Measurements from ENCODE around the gene AFTPH.

The AFTPH gene

DNA sequence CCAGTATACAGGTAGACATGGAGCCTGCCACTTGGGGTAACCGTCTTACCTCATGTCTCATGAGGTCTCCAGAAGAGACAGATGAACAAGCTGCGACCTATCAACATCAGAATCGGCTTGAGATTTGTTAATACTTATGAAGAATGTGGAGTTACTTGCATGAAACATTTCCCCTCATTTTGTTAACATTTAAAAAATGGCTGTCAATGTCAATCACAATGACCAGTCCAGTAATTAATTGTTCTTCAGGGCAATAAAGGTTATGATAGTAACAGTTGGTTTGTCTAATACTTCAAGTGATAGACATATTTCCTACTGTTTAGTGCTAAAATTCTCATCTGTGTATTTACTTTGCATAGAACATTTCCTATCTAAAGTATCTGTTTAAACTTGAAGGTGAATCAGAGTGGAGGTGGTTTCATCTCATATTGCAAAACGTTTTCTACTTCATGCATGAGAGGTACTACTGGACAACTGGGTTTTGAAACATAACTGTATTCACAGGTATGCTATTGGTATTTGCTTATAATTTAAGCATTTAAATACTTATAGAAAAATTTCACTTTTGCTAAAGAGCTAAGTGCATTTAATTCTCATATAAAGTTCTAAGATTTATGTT lies 114.5 kb downstream of the AFTPH start:
- Histone ChIP-seq H3K36me3 (ENCODE audit: control insufficient read depth, insufficient read depth, low read length) (peaks cover 11% of the 10 kb centered on the region), H3K4me3 (ENCODE audit: low read length) (no peak overlapping the region), H3K9ac (ENCODE audit: low read length) (no peak overlapping the region), H3K27me3 (ENCODE audit: control insufficient read depth, insufficient read depth, low read length) (no peaks in the 10 kb centered on the region), H3K27ac (ENCODE audit: low read depth, low read length) (no peak overlapping the region), H3K4me1 (ENCODE audit: control insufficient read depth, insufficient read depth, low read length) (peaks cover 14% of the 10 kb centered on the region)

DNA sequence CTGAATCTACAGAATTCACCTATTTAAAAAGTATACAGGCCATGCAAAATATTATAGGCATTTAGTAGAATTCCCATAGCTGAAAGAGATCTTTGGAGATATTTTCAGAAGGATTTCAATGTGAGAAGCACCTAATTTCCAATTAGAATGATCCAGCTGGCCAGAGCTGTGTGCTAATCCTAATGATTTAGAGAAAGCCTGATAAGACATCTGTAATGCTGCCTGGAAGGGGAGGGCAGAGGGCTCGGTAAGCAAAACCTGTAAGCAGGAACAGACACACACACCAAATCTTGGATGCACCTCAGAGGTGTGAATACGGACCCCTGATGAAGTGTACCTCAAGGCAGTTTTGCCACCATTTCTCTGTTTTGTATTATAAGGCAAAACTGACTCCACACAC lies 115.6 kb downstream of the AFTPH start:
- H3K4me3 ChIP-seq (ENCODE audit: low read length): no peak overlapping the region
- H3K4me1 ChIP-seq (ENCODE audit: control insufficient read depth, insufficient read depth, low read length): peaks cover 19% of the 10 kb centered on the region
- no peak overlapping the region for H3K9ac ChIP-seq (ENCODE audit: low read length)
- H3K27me3 ChIP-seq (ENCODE audit: control insufficient read depth, insufficient read depth, low read length): no peaks in the 10 kb centered on the region
- H3K27ac ChIP-seq (ENCODE audit: low read depth, low read length): no peak overlapping the region
- H3K36me3 ChIP-seq (ENCODE audit: control insufficient read depth, insufficient read depth, low read length): peaks cover 11% of the 10 kb centered on the region

DNA sequence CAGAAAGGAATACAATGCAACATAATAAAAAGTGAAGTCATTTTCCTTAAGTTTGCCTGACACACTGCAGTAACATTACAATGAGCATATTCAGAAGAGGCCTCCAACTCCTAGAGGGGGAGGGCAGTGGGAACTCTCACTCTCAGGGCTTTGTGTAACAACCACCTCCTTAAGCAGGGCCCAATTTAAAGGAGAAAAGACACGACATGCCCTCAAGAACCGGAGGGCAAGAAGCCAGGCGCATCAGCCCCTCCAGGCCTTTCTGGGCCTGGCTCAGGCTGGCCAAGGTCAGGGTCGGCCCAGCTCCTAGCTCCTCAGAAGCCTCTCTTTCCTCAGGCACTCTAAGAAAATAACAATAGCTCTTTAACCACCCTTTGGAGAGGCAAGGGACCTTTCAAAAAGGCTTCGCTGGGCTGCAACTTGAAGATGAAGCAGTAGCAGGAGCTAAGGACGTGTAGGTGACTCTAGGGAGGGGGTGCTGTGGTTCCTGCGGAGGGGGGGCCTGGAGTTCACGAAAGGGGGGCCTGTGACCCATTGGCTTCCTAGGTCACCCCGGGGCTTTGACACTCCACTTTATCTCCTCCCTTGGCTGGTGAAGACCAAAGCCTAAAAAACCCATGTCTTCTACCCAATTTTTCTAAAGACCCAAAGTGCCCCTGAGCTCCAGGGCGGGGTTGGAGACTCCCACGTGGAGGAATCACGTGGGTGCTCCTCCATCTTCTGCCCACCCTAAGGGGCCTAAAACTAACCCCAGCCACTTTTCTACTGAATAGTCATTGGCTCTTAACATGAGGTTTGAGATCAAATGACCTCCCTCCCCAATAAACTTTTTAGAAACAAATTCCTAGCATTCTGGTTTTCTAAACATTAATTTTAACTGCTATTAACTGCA lies 116.3 kb downstream of the AFTPH start:
- Histone ChIP-seq H3K27me3 (ENCODE audit: control insufficient read depth, insufficient read depth, low read length) (no peaks in the 10 kb centered on the region), H3K27ac (ENCODE audit: low read depth, low read length) (no peak overlapping the region), H3K4me3 (ENCODE audit: low read length) (no peak overlapping the region), H3K4me1 (ENCODE audit: control insufficient read depth, insufficient read depth, low read length) (peaks cover 22% of the 10 kb centered on the region), H3K9ac (ENCODE audit: low read length) (no peak overlapping the region), H3K36me3 (ENCODE audit: control insufficient read depth, insufficient read depth, low read length) (peaks cover 6% of the 10 kb centered on the region)

DNA sequence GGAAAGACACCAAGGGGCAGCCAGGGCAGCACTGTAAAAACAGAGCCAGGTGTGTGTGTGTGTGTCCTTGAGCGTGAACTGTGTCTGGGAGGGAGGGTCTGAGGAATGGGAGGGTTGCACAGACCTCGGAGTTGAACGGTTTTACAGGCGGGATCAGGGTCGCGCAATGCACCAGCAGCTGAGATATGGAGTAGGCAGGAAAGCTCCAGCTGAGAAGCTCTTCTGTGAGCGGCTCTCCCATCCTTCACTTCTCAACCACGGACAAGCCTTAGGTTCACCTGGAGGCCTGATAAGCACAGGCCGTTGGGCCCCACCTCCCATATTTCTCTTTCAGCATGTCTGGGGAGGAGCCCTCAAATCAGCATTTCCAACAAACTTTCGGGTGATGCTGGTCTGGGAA lies 117.5 kb downstream of the AFTPH start:
- peaks cover 27% of the 10 kb centered on the region for H3K4me1 ChIP-seq (ENCODE audit: control insufficient read depth, insufficient read depth, low read length)
- no peak overlapping the region for H3K9ac ChIP-seq (ENCODE audit: low read length)
- H3K27ac ChIP-seq (ENCODE audit: low read depth, low read length): no peak overlapping the region
- no peaks in the 10 kb centered on the region for H3K27me3 ChIP-seq (ENCODE audit: control insufficient read depth, insufficient read depth, low read length)
- H3K36me3 ChIP-seq (ENCODE audit: control insufficient read depth, insufficient read depth, low read length): no peaks in the 10 kb centered on the region
- no peak overlapping the region for H3K4me3 ChIP-seq (ENCODE audit: low read length)

Measured in rectal smooth muscle tissue (tissue), 1 donor.